Endothelial cell of umbilical vein (primary cell): Measurements from ENCODE around the gene RUVBL1.

Source experiments
- EZH2 ChIP-seq: IDR thresholded peaks from 2 replicates; pipeline ENCODE4 v1.6.1; 2012; ENCODE audit warnings: borderline replicate concordance, low read depth, mild to moderate bottlenecking, moderate library complexity, low read length, inconsistent platforms; ENCODE audit not compliant: severe bottlenecking
- FOS ChIP-seq: IDR thresholded peaks from 2 replicates; pipeline ENCODE4 v1.6.1; 2011; ENCODE audit warnings: mild to moderate bottlenecking, low read length, moderate library complexity, borderline replicate concordance; ENCODE audit not compliant: insufficient read depth
- POLR2A ChIP-seq: IDR thresholded peaks from 2 replicates; pipeline ENCODE4 v1.6.1; 2012; ENCODE audit warnings: low read depth, mild to moderate bottlenecking, control low read depth, low read length
- TF ChIP-seq, protein P1 (sequence below), 2 donors: IDR thresholded peaks; 1 replicate in 1 of 2; 2 replicates in 1 of 2; pipeline ENCODE4 v1.5.1; 2011; ENCODE audit warnings: low read length in 2 of 2, mild to moderate bottlenecking in 2 of 2, moderate library complexity in 2 of 2, control low read depth in 1 of 2, inconsistent platforms in 1 of 2, low read depth in 1 of 2; ENCODE audit not compliant: insufficient read depth in 1 of 2; ENCODE audit errors: extremely low read depth in 1 of 2

GRCh38 chr3:128168836-128169235 lies 45.2 kb upstream of the RUVBL1 start:
- TF ChIP-seq POLR2A (no peak), FOS (no peak), EZH2 (no peak)
- TF ChIP-seq, protein P1, sequence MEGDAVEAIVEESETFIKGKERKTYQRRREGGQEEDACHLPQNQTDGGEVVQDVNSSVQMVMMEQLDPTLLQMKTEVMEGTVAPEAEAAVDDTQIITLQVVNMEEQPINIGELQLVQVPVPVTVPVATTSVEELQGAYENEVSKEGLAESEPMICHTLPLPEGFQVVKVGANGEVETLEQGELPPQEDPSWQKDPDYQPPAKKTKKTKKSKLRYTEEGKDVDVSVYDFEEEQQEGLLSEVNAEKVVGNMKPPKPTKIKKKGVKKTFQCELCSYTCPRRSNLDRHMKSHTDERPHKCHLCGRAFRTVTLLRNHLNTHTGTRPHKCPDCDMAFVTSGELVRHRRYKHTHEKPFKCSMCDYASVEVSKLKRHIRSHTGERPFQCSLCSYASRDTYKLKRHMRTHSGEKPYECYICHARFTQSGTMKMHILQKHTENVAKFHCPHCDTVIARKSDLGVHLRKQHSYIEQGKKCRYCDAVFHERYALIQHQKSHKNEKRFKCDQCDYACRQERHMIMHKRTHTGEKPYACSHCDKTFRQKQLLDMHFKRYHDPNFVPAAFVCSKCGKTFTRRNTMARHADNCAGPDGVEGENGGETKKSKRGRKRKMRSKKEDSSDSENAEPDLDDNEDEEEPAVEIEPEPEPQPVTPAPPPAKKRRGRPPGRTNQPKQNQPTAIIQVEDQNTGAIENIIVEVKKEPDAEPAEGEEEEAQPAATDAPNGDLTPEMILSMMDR (IDR thresholded peaks at IDR 0.05; ENCODE audit: extremely low read depth in 1 of 2, insufficient read depth in 1 of 2, low read depth in 1 of 2, low read length in 2 of 2) = no peak
